Frontal cortex (tissue), 4 donors: ENCODE measurements around the gene GOLGA3. TPM values are rescaled to one million over a fixed set of nuclear protein-coding genes. Genes with fewer than 3 reads are reported as not detected.
"Not testable (repeated sequence)": the region's sequence is repeated elsewhere in the genome, so short reads cannot be mapped to it uniquely, and the experiment has no call there.

Experiments
- DNase-seq, 2 donors: peaks; one replicate each; pipeline ENCODE4 v3.0.0; 2012; ENCODE audit warnings: low spot score in 2 of 2
- FAIRE-seq: peaks from 2 replicates; lab custom pipeline; 2012; peaks lifted over from hg19 to GRCh38; lab: Jason Lieb, UNC
- total RNA-seq: library from RNA; depleted of rRNA; stranded (reverse); fragments of >200 nt; gene quantifications from one replicate; pipeline ENCODE4 v1.2.3, GENCODE V29; 2014
- donor health status: control.
- donor health status: control.
- donor health status: control.

Gene GOLGA3
- total RNA-seq, 1 donor from 2014 or later: 50.5 TPM

DNA sequence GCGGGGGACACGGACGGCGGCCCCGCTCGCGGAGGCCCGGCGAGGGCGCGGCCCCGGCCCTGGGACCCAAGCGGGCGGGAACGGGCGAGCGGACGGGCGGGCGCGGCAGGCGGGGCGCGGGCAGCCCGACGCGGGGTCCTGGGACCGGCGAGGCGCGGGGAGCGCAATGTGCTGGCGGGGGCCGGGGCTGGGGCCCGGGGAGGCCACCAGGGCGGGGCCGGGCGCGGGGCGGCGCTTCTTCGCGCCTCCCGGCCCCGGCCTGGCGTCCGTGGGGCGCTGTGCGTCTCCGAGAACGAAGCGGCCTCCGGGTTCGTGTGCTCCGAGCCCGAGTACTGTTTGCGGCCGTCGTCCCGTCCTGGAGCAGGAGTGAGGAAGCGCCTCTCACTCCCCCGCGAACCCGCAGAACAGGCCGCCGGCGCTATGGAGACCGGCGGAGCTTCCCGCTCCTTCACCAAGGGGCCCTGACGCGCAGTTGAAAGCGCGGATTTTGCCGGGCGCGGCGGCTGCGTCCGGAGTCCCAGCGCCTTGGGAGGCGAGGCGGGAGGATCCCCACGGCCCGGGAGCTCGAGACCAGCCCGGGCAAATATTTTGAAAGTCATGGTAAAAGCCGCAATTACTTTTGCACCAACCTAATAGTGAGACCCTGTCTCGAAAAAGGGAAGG is 66.6 kb downstream of the GOLGA3 start:
- DNase-seq (peak; percentile 94 to 96), FAIRE-seq (no peak)

DNA sequence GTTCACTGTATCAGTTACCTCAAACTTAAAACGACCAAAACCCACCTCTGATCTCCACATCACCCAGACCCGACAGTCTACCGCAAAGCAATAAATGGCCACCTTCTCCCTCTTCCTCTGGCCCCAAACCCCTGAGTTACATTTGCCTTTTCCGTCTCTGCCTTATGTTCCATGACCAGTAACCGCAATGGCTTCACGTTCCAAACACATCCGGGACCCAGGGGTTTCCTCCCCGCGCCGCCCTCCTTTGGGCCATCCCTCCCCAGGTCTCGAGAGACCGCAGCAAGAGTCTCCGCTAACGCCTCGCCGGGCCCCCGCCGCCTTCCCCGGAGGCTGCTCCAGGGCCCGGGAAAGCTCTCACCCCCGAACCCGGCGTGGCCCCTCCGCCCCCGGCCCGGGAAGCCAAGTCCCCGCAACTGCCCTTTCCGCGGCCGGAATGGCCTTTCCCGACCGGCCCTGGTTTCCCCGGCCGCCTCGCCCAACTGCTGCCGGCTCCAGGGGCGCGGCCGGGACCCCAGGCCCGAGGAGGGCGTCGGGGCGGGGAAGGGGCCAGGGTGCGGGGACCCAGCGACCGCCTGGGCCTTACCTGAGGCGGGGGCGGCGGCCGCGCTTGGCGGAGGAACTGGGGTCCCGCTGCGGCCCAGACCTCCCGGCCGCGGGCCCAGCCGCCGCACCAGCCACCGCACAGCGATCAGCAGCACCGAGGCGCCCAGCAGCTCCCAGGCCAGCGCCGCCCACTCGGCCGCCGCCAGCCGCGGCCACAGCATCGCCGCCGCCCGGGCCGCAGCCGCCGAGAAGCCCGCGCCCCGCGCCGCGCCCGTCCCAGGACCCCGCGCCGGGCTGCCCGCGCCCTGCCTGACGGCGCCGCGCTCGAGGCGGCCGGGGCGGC is 67.4 kb downstream of the GOLGA3 start, which contains the start of gene ANKLE2:
TSS of gene ANKLE2 (minus strand) at position 801 of the 889 bp plus-strand sequence. CDS start at position 767, 34 bp downstream.
- no peak for FAIRE-seq
- DNase-seq: peak; percentile 52 to 77

DNA sequence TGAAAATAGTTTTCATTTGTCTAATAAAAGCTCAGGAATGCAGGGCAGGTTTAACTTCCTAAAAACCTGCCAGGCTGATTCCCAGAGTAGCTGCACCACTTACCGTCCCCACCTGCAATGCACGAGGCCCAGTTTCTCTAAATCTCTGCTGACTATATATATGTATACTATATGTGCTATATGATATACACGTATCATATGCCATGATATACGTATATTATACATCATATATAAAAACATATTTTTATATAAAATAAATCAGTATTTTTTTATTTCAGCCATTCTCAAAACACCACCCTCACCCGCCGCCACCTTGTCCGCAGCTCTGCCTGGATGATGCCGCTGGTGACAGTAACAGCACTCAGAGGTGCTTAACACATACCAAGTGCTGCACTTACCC is 69.3 kb downstream of the GOLGA3 start:
- FAIRE-seq: no peak
- no peak for DNase-seq

DNA sequence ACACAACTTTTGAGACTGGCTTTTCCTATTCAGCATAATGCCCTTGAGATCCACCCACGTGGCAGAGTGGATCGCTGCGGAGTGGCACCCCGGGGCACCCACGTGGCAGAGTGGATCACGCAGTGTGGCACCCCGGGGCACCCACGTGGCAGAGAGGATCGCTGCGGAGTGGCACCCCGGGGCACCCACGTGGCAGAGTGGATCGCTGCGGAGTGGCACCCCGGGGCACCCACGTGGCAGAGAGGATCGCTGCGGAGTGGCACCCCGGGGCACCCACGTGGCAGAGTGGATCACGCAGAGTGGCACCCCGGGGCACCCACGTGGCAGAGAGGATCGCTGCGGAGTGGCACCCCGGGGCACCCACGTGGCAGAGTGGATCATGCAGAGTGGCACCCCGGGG is 69.8 kb downstream of the GOLGA3 start:
- DNase-seq: not testable (repeated sequence)

DNA sequence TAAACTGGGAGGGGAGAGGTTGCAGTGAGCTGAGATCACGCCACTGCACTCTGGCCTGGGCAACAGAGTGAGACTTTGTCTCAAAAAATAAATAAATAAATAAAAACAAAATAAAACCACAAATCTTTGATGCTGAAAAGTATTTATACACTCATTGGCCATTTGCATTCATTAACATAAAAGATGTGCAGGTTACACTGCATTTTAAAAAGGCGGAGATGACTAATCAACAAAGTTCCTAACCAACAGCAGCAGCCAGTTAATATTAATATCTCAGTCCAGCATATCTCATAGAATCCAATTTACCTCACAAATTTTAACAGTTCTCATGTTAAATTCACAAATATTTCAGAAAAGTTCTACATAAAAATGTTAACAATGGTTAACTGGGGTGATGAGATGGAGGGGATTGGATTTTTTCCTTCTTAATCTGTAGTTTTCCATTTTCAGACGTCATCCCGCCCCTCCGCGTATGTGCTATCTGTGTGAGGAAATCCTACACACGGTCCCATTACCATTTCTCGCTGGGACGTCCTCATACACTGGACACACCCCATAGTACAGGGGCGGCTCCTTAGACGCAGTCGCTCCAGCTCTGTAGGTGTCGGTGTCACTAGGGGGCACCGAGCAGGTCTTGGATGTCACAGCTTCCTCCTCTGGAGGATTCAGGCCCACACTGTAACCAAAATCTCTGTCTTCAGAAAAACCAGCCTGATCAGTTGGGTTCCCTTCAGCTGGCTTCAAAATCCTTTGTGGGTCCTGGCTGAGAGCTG is 74.3 kb downstream of the GOLGA3 start:
- FAIRE-seq (no peak), DNase-seq (no peak)

More for the DNA sequence above, 69.8 kb downstream of the GOLGA3 start:
- FAIRE-seq: not testable (repeated sequence)

DNA sequence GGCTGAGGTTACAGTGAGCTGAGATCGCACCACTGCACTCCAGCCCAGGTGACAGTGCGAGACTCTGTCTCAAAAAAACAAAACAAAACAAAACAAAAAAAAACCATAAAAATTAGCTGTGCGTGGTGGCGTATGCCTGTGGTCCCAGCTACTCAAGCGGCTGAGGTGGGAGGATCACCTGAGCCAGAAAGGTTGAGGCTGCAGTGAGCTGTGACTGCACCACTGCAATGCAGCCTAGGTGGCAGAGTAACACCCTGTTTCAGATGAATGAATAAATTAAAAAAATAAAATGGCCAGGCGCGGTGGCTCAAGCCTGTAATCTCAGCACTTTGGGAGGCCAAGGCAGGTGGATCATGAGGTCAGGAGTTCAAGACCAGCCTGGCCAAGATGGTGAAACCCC is 75.0 kb downstream of the GOLGA3 start:
- not testable (repeated sequence) for DNase-seq, FAIRE-seq

DNA sequence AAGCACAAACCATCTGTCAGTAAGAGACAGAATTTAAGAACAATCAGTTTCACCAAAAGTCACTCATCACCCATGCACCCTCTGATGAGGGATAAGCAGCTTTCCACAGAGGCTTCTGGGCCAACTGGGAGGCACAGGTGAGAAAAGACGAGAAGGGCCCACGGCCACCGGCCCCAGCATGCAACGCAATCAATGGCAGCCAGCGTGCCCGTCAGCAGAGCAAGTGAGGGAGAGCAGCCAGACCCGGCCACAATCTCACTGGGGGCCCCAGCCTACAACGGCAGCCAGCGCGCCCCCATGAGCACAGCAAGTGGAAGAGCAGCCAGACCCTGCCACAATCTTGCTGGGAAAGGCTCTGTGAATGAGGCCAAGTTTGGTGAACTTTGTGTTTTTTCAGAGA is 80.3 kb downstream of the GOLGA3 start:
- FAIRE-seq: no peak

DNA sequence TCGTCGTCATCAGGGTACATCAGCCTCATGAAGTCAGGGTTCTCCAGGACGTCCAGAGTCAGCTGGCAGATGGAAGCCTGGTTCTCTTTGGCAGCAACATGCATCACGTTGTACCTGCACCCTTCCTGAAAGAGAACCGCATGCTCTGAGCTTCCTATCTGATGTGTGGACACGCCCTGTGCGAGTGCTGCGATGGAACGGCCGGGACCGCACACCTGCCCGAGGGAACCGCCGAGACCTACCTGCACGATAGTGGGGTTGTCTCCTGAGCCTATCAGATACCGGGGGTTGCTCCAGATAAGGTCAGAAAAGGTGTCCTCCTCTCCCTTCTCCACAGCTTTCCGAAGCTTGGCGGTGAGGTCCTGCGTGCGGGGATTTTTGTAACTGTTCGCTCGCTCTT is 80.8 kb downstream of the GOLGA3 start:
- no peak for DNase-seq
- FAIRE-seq: no peak

More for the DNA sequence above, 80.3 kb downstream of the GOLGA3 start:
- DNase-seq: no peak

DNA sequence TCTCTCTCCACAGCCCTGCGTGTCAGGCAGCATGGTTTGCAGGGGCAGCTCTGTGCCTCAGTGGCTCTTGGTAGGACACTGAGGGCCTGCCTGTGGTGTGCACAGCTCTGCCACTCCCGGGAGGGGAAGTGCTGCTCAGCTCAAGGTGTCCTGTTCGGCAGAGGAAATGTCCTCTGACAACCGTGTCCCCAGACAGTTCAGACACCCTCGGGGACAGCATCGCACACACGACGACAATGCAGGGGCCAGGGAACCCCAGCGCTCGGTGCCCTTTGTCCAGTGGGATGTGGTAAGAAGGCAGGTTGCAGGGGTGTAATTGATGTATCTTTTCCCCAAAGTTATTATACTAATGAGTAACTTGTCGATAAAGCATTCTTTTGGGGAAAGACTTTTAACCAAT is 81.3 kb downstream of the GOLGA3 start:
- DNase-seq (no peak), FAIRE-seq (no peak)

DNA sequence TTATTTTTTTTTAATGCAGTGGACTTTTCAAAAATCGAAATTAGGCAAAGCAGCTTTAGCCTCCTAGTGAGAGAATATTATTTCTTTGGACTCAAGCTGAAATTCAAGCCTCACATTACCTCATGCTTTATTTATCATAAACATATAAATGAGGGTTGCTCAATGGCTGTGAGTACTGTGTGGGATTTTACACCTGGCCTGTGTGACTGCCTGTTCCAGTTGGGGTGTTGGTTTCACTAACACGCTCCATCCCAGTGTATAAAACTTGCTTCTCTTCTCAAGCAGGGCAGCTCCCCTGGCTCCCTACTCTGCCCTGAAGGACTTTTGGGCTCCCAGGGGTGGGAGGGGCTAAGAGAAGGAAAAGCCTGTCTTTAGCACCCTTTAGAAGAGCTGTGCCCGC is 82.1 kb downstream of the GOLGA3 start:
- no peak for DNase-seq
- FAIRE-seq: no peak

DNA sequence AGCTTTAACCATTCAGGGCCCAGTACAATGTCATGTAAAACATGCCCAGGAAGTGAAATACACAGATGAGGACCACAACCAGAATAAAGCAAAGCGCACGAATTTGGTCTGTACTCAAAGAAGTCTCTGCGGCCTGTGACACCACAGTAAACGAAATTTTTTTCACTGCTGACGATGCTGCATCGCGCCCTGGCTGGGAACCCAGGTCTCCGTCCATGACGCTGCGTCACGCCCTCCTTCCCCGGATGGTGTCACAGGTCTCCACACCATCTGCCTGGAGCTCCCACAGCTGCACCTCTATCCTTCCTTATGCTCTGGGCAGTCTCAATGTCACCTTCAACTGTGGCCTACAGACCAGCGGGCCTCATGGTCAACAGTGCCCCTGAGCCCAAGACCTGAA is 84.8 kb downstream of the GOLGA3 start:
- FAIRE-seq (no peak), DNase-seq (no peak)

DNA sequence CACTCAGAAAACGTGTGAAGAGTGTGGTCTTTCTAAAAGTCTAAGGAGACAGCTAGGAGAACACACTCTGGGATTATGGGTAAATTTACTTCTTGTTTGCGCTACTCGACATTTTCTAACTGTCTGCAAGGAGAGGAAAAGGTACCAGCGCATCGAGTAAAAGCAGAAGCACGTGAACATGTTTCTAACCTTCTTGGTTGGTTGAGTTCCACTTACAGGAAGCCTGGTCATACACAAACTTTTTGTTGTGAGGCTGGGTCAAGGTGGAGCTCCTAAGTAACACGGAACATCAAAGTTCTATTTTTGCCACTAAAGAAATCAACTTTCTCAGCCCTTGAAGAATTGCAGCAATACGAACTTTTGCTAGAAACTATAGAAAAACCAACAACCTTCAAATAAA is 87.0 kb downstream of the GOLGA3 start:
- DNase-seq (no peak), FAIRE-seq (no peak)

DNA sequence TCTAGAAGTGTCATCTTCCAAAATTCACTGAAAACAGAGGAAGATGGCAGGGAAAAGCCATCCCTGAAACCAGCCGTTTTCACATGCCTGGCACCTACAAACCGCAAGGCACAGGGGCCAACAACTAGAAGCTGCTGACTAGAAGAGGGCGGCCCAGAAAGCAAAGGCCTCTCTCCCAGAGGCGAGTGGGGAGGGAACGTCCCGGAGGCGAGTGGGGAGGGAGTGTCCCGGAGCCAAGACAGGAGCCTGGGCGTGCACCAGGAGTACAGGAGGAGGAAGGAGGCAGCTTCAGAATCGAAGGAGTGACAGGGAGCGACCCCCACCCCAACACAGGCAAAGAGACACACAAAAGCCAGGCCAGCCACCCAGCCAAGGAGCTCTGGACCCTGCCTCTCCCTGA is 88.0 kb downstream of the GOLGA3 start:
- DNase-seq: no peak
- no peak for FAIRE-seq

DNA sequence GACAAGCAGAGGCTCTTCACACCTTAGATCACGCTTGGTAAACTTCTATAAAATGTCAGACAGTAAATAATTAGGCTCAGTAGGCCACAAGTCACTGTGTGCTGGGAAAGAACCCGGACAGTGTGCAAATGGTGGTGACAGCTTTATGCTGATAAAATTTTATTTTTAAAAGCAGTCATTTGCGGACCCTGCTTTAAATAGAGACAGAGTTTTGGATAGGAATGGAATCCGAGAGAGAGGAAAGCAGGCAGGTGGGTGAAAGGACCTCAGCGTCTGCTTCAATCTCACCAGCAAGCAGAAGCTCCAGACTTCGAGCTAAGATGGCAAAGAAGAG is 88.4 kb downstream of the GOLGA3 start:
- no peak for FAIRE-seq
- DNase-seq: no peak

DNA sequence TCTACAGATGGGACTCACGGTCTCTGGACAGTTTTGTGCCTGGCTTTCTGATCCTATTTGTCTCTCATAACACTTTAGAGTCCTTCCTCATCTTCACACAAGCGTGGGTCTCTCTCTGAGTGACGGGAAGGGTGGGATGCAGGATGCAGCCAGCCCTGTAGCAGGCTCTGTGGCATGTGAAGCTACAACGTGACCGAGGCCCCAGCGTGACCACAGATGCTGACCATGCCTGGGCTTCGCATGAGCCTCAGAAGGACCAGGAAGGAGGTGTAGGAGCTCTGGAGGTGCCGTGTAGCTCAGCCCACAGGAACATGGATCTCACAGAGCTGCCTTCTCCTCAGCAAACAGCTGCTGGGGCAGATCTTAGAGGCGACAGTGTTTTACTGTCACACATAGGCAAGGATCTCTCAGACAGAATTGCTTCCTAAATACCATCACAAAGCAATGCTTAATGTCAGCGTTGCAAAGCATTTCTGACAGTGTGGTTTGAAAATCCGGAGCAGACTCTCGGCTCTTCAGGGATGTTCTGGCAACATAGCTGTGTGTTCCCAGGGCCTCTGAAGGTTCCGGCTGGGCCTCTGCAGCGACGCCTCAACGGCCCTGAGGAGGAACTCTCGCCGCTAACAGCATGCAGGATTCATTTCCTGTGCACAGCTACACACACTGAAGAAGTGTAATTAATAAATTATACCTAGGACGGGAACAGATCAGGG is 88.9 kb downstream of the GOLGA3 start:
- FAIRE-seq: no peak
- DNase-seq: no peak

DNA sequence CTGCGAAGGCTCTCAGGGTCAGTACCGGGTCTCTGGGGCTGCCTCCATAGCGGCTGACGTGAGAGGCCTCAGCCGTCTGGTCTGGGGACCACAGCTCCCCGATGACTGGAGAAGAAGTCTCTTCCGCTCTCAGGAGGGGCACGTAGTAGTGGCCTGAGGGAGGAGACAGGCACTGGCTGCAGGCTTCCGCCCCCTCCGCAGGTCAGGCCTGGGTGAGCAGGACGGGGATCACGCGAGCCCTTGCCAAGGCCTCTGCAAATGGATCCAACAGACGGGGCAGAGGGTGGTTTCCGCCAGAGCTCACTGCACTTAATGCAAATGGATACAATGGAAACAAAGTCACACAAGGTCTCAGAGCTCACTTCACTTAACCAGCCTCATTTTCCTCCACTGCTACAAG is 91.8 kb downstream of the GOLGA3 start:
- no peak for FAIRE-seq
- DNase-seq: no peak

DNA sequence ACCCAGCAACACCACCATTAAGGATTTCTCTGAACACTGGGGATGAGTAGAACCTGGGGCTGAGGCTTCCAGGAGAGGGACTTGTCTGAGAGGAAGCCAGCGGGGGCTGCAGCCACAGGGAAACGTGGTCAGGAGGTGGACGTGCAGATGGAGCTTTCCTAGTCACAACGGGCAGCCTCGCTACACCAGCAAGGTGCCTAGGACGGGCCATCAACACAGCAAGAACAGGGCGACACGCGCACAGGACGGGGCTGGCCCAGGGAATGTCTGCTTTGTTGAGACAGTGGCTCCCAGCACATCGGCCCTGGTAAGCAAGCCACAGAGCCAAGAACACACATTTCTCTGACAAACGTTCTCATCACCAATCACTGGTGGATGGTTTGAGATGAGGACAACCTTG is 92.3 kb downstream of the GOLGA3 start:
- DNase-seq (no peak), FAIRE-seq (no peak)

DNA sequence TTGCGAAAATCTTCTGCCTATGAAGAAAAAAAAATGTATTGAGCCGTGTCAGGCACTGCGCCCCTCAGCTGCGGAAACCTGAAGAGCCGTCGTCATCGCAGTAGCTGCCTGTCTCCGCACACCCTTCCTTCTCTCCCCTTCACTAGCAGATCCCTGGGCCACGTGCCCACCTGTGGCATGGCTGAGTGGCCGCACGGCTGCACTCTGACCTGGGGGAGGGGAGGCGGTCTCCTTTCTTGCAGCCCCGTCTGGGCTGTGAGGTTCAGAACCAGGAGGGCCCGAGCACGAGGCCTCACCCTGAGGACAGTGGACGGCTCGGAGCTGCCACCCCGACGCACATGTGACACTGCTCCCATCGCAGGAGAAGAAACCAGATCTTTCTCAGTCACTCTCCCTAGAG is 93.2 kb downstream of the GOLGA3 start:
- FAIRE-seq (no peak), DNase-seq (no peak)

DNA sequence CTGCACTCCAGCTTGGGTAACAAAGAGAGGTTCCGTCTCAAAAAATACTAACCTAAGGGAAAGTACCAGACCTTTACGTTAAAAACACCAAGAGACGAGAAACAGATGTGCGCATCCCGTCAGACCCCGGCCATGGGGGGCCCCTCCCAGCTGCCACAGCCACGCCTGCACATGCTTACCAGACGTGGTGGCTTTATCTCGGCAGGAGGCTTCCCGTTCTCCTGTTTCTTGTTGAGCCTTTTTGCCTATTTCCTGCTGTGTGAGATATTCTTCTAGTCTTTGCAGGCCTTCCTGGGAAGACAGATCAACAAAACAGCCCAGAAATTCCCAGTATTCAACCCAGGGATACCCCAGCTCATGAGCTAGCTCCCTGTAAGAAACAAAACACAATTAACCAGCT is 94.5 kb downstream of the GOLGA3 start:
- FAIRE-seq (no peak), DNase-seq (no peak)

DNA sequence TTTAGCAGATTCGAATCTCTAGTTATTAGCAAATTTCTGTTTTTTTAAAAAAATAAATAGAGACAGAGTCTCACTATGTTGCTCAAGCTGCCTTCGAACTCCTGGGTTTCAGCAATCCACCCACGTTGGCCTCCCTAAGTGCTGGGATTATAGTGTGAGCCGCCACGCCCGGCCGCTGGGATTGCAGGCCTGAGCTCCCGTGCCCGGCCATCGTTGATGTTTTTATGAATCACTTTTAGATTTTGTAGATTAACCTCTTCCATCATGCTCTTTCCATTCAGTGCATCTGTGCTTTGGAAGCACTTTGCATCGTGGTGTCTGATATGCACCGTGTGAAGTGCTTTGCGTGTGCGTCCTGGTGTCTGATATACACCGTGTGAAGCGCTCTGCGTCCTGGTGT is 97.1 kb downstream of the GOLGA3 start:
- FAIRE-seq (no peak), DNase-seq (no peak)
